GM21367 (cell line): ENCODE measurements around the gene DDX4.

Experiments used
- ATAC-seq: cut with Tn5 transposase; IDR thresholded peaks from one replicate; pipeline ENCODE4 v1.9.1; 2021; ENCODE audit not compliant: unreplicated experiment

Gene DDX4

GRCh38 chr5:55820488-55820887 is 82.6 kb downstream of the DDX4 start:
- no peak for ATAC-seq

GRCh38 chr5:55821731-55822512 is 84.1 kb downstream of the DDX4 start:
- no peak for ATAC-seq

DNA sequence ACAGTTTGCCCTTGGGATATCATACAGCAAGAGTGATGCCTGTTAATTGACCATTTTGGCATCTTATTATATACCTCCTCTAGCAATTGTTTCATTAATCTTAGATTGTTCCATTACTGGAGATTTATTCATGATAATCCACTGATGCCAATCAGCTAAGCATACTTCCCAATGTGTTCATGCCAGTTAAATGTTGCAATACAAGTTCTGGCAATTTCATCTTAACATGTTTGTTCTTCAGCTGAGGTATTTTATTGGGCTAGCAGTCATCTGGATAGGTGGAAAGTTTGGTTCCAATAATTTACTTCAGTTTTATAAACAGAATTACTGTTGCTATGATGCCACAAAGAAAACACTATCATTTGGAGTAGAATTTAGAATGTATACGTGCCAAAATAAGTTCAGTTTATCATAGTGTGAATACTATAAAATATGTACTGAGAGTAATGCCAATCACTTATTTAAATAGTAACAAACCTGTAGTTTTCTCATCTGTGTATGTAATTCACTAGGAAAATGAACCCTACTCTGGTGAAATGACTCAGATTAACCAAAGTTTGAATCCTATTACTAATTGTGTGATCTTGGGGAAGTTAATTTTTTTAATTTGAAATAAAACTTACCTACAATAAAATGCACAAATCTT is 85.4 kb downstream of the DDX4 start:
- ATAC-seq = no peak

DNA sequence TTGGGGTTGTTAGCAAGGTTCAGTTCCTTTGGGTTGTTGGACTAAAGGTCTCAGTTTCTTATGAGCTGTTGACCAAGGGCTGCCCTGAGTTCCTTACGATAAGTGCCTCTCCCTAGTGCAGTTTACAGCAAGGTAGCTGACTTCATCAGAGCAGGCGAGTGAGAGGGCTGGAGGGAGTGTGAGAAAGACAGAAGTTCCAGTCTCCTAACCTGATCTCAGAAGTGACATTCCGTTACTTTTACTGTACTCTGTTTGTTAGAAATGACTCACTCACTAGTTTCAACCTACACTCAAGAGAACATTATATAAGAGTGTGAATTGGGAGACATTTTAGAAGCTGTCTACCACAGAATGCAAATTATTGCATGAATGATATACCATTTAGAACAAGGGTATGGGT is 92.1 kb downstream of the DDX4 start:
- no peak for ATAC-seq

DNA sequence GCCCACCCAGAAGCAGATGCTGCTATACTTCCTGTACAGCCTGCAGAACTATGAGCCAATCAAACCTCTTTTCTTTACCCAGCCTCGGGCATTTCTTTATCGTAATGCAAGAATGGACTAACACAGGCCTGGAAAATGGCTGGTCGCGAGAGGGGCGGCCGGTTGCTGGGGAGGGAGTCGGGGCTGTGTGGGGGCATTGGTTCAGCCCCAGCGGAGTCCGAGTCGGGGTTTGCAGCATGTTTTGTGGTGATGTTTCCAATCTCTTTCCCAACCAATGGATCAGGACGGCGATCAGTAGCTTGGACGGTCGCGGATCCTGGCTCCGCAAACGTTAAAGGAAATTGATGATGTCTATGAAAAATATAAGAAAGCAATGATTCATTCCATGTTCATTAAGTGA is 94.6 kb downstream of the DDX4 start:
- no peak for ATAC-seq

- no peak for ATAC-seq
These were observed 98.3 kb downstream of the DDX4 start for GRCh38 chr5:55836191-55836590.

GRCh38 chr5:55841976-55842375 is 104.1 kb downstream of the DDX4 start:
- ATAC-seq = no peak

- no peak for ATAC-seq
These were observed 110.0 kb downstream of the DDX4 start for GRCh38 chr5:55847837-55848236.

DNA sequence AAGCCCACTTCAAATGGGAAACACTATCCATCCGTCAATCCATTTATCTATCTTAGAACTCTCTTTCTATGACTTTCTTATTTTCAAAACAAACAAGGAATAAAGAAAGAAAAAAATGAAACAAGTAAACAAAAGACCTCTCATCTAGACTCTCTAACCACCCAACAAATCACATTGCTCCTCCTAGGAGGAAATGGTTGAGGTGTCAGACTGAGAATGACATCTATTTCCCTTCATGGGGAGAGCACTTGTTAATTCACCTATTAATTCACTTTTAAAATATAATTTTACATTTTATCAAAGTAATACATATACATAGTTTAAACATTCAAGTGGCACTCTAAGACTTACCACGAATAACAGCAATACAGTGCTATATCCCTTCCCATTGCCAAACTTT is 110.9 kb downstream of the DDX4 start:
- no peak for ATAC-seq

DNA sequence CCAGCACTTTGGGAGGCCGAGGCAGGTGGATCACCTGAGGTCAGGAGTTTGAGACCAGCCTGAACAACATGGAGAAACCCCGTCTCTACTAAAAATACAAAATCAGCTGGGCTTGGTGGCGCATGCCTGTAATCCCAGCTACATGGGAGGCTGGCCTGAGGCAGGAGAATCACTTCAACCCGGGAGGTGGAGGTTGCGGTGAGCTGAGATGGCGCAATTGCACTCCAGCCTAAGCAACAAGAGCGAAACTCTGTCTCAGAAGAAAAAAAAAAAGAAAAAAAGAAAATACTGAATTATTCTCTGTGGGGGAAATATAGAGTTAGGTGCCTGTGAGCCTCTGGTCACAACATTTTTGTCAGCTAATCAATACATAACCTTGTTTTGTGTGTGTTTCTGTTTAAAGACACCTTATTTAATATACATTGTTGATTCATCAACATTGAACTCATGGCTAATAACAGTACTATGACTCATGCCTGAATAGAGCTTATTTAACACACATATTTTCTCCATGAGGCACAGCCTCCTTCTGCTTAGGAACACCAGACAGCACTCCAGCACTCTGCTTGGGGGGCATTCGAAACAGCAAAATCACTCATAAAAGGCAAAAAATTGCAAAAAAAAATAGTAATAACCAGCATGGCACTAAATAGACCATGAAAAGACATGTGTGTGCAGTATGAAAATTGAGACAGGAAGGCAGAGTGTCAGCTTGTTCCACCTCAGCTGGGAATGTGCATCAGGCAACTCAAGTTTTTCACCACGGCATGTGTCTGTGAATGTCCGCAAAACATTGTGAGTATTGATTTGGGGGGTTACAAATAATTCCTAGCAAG is 113.2 kb downstream of the DDX4 start, which contains the start of gene IL31RA:
TSS of gene IL31RA (plus strand) at position 519 of the 836 bp plus-strand sequence. CDS start at position 733, 214 bp downstream.
- ATAC-seq = no peak

- no peak for ATAC-seq
These were observed 113.8 kb downstream of the DDX4 start for GRCh38 chr5:55851675-55851979.

DNA sequence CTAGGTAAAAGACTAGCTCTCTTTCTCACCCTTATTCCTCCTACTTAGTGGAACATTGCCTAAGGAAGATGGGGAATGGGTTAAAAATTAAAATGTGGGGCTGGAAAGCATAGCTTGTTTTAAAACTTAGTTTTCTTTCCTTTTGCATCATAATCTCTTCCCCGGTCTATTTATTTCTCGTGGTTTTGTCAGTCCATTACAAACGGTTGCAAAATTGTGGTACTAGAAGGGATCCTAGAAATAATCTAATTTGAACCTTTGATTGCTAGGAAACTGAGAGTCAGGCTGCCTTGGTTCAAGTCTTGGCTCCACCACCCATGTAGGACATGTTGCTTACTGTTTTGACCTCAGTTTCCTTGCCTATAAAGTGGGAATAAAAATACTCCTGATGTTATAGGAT is 114.6 kb downstream of the DDX4 start:
- ATAC-seq = no peak

- ATAC-seq = no peak
These were observed 115.3 kb downstream of the DDX4 start for GRCh38 chr5:55853041-55853670.

- ATAC-seq = no peak
These were observed 116.0 kb downstream of the DDX4 start for GRCh38 chr5:55853818-55854217.

DNA sequence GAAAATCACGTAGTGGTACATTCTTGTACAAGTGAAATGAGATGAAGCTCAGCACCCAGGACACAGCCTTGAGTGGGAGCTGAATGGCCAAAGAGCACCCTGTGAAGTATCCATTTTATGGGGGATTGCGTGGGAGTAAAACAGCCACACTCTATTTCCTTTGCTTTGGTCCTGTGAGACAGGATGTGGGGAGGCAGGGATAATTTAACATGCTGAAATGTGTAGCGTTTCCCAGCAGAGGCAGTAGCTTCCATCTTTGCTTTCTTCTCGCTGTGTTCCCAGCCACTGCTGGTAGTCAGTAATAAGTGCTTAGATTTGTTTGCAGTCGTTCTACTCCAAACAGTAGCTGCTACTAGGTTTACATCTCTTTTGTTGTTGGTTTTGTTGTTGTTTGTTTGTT is 117.6 kb downstream of the DDX4 start:
- ATAC-seq = no peak

DNA sequence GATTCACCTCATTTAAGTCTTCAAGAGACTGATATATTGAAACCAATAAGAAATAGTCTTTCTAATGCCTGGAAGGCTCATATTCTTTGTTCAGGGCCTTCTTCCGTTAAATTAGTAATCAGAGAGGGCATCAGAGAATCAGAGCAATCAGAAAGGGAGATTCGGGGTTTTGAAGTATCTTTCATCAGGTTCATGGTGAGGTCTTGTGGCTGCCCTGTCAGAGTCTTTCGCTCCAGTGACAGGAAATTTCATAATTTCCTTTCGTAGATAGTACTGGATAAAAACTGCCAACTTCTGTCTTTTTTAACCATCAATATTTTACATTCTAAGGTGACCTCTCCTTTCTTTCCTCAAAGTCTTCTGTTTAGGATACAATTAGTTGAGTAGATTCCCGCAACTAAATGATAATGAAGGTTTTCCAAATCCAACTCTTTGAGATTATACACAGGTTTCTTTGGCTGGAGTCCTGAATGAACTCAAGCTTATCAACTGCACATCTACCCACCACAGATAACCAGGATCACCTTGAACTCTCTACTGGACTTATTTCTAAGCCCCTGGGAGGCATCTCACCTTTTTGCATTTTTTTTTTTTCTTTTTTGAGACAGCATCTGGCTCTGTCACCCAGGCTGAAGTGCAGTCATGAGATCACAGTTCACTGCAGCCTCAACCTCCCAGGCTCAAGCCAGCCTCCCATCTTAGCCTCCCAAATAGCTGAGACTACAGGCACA is 118.8 kb downstream of the DDX4 start:
- no peak for ATAC-seq

DNA sequence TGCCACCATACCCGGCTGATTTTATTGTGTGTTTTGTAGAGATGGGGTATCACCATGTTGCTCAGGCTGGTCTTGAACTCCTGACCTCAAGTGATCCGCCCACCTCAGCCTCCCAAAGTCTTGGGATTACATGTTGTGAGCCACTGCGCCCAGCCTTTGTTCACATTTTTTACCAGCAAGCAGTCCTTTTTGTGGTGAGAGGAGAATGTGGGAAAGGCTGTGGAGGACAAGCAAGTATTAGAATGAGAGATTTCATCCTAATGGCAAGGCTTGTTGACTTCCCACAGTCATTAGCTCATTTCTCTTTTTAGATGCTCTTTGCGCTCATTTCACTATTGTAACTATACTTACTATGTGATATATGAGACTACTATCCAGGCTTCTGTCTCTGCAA is 119.4 kb downstream of the DDX4 start:
- ATAC-seq = no peak

GRCh38 chr5:55858104-55858503 is 120.2 kb downstream of the DDX4 start:
- ATAC-seq = no peak

GRCh38 chr5:55860288-55860687 is 122.4 kb downstream of the DDX4 start:
- ATAC-seq = no peak

DNA sequence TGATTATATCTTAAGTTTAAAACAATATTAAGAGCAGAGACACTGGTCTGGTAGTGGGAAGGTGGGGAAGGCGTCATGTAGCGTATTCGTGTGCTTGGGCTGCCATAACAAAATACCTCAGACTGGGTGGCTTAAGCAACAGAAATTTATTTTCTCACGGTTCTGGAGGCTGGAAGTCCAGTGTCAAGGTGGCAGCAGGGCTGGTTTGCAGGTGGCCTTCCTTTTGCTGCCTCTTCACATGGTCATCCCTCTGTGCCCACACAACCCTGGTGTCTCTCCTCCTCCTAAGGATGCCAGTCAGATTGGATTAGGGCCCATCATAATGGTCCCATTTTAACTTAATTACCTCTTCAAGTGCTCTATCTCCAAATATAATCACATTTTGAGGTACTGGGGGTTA is 122.8 kb downstream of the DDX4 start:
- ATAC-seq = no peak
